ENCODE results near the gene SBNO2.

GRCh38 chr19:1163283-1163933 is 10.7 kb downstream of the SBNO2 start:
- TF ChIP-seq CTCF (IDR thresholded peaks at IDR 0.05), result no peak
- no peak for TF ChIP-seq POLR2A (IDR thresholded peaks at IDR 0.05)
- no peak for TF ChIP-seq POLR2AphosphoS5 (IDR thresholded peaks at IDR 0.05)

Data from stomach (tissue), 4 donors.